Measurements from ENCODE around the gene SLC25A29.

Gene SLC25A29

GRCh38 chr14:100282766-100283419, 23.4 kb downstream of the SLC25A29 start:
- H3K4me3 ChIP-seq (ENCODE audit: low read length, poor library complexity, severe bottlenecking) = no peak overlapping the region
- H3K4me2 ChIP-seq (ENCODE audit: low read depth, low read length, poor library complexity, severe bottlenecking) = no peak overlapping the region
- no peak overlapping the region for H3K9ac ChIP-seq (ENCODE audit: low read depth, low read length, poor library complexity, severe bottlenecking)
- peaks cover 52% of the 10 kb centered on the region for H4K20me1 ChIP-seq (ENCODE audit: insufficient read depth, low read length, poor library complexity, severe bottlenecking)
- H3K27me3 ChIP-seq (ENCODE audit: insufficient read depth, low read length, poor library complexity, severe bottlenecking) = no peaks in the 10 kb centered on the region
- H3K9me2 ChIP-seq (replicated peaks; ENCODE audit: low read depth, low read length) = no peaks in the 10 kb centered on the region
- no peak for TF ChIP-seq EZH2phosphoT487 (IDR thresholded peaks at IDR 0.05; ENCODE audit: borderline replicate concordance)
- TF ChIP-seq, protein P1, sequence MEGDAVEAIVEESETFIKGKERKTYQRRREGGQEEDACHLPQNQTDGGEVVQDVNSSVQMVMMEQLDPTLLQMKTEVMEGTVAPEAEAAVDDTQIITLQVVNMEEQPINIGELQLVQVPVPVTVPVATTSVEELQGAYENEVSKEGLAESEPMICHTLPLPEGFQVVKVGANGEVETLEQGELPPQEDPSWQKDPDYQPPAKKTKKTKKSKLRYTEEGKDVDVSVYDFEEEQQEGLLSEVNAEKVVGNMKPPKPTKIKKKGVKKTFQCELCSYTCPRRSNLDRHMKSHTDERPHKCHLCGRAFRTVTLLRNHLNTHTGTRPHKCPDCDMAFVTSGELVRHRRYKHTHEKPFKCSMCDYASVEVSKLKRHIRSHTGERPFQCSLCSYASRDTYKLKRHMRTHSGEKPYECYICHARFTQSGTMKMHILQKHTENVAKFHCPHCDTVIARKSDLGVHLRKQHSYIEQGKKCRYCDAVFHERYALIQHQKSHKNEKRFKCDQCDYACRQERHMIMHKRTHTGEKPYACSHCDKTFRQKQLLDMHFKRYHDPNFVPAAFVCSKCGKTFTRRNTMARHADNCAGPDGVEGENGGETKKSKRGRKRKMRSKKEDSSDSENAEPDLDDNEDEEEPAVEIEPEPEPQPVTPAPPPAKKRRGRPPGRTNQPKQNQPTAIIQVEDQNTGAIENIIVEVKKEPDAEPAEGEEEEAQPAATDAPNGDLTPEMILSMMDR (conservative IDR thresholded peaks at IDR 0.05; ENCODE audit: low read length) = no peak
- no peaks in the 10 kb centered on the region for H3K9me3 ChIP-seq (ENCODE audit: insufficient read depth, low read depth, low read length)
- H2AFZ ChIP-seq (ENCODE audit: low read length) = no peak overlapping the region
- H3K79me2 ChIP-seq (ENCODE audit: insufficient read depth, low read length) = peaks cover 50% of the 10 kb centered on the region
- peaks cover 13% of the 10 kb centered on the region for H3K4me1 ChIP-seq (ENCODE audit: insufficient read depth, low read length, poor library complexity, severe bottlenecking)
- 0 out of 2 replicates have a peak, but pooled peaks cover under 1% of the 10 kb centered on the region for H3F3A ChIP-seq (ENCODE audit: low read depth)
- H3K36me3 ChIP-seq (ENCODE audit: insufficient read depth, low read length) = peaks cover 47% of the 10 kb centered on the region

DNA sequence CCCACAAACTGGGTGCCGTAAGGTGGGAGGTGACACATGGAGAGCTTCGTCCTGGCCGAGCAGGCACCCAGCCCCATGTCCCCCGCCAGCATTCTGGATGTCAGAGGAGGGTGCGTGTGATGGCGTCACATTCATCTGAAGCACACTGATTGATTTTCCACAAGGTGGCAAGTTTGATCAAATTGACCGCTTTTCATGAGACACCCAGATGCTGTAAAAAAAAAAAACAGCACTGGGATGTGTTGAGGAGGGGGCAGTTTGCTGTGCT, 24.2 kb downstream of the SLC25A29 start:
- H4K20me1 ChIP-seq (ENCODE audit: insufficient read depth, low read length, poor library complexity, severe bottlenecking) = peaks cover 60% of the 10 kb centered on the region
- peaks cover 3% of the 10 kb centered on the region; the same call in 1 of the 2 replicates for H3F3A ChIP-seq (ENCODE audit: low read depth)
- no peaks in the 10 kb centered on the region for H3K9me3 ChIP-seq (ENCODE audit: insufficient read depth, low read depth, low read length)
- H2AFZ ChIP-seq (ENCODE audit: low read length) = no peak overlapping the region
- H3K4me3 ChIP-seq (ENCODE audit: low read length, poor library complexity, severe bottlenecking) = no peak overlapping the region
- H3K9ac ChIP-seq (ENCODE audit: low read depth, low read length, poor library complexity, severe bottlenecking) = no peak overlapping the region
- no peak for TF ChIP-seq EZH2phosphoT487 (IDR thresholded peaks at IDR 0.05; ENCODE audit: borderline replicate concordance)
- TF ChIP-seq, protein P1 (conservative IDR thresholded peaks at IDR 0.05; ENCODE audit: low read length) = no peak
- no peaks in the 10 kb centered on the region for H3K27me3 ChIP-seq (ENCODE audit: insufficient read depth, low read length, poor library complexity, severe bottlenecking)
- H3K4me2 ChIP-seq (ENCODE audit: low read depth, low read length, poor library complexity, severe bottlenecking) = no peak overlapping the region
- H3K4me1 ChIP-seq (ENCODE audit: insufficient read depth, low read length, poor library complexity, severe bottlenecking) = peaks cover 13% of the 10 kb centered on the region
- no peaks in the 10 kb centered on the region for H3K9me2 ChIP-seq (replicated peaks; ENCODE audit: low read depth, low read length)
- H3K79me2 ChIP-seq (ENCODE audit: insufficient read depth, low read length) = peaks cover 58% of the 10 kb centered on the region
- H3K36me3 ChIP-seq (ENCODE audit: insufficient read depth, low read length) = peaks cover 55% of the 10 kb centered on the region

DNA sequence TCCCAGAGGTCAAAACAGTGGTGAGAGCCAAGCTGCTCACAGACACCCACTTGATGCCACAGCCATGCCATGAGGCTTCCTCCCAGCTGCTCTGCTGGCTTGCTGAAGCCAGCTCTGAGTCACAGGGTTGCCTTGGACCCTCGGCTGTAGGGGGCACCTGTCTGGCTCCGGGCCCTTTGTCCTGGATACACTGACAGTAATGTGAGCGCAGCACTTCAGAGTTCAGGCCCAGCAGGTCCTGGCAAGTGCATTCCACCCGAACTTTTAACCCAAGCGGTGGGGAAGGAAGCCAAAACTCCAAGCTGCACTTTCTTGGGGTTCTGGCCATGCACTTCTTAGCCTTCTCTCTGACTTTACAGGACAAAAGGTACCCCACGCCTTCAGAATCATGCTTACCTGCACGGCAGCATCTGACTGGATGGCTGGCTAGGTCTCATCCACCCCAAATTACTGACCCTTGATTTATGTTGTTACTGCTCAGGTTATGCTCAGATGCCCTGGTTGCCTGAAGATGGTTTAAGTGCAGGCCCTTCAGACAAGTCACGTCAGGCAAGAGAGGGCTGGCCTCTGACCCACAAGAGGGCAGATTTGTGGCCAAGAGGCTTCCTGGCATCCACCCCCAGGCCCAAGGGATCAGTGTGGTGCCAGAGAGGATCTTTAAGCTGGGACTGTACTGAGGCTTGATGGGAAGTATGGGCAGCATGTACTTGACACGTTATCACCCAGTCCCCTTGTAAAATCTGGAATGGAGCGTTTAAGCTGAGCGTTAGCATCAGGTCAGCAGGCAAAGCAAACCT, 24.8 kb downstream of the SLC25A29 start:
- Histone ChIP-seq H3F3A (ENCODE audit: low read depth) (peaks cover 3% of the 10 kb centered on the region; the same call in 1 of the 2 replicates), H4K20me1 (ENCODE audit: insufficient read depth, low read length, poor library complexity, severe bottlenecking) (peaks cover 66% of the 10 kb centered on the region), H3K27me3 (ENCODE audit: insufficient read depth, low read length, poor library complexity, severe bottlenecking) (no peaks in the 10 kb centered on the region), H2AFZ (ENCODE audit: low read length) (no peak overlapping the region), H3K79me2 (ENCODE audit: insufficient read depth, low read length) (peaks cover 64% of the 10 kb centered on the region), H3K4me2 (ENCODE audit: low read depth, low read length, poor library complexity, severe bottlenecking) (no peak overlapping the region), H3K36me3 (ENCODE audit: insufficient read depth, low read length) (peaks cover 60% of the 10 kb centered on the region), H3K4me1 (ENCODE audit: insufficient read depth, low read length, poor library complexity, severe bottlenecking) (peaks cover 13% of the 10 kb centered on the region), H3K9me2 (replicated peaks; ENCODE audit: low read depth, low read length) (no peaks in the 10 kb centered on the region), H3K4me3 (ENCODE audit: low read length, poor library complexity, severe bottlenecking) (no peak overlapping the region), H3K9me3 (ENCODE audit: insufficient read depth, low read depth, low read length) (no peaks in the 10 kb centered on the region), H3K9ac (ENCODE audit: low read depth, low read length, poor library complexity, severe bottlenecking) (no peak overlapping the region)
- TF ChIP-seq, protein P1 (conservative IDR thresholded peaks at IDR 0.05; ENCODE audit: low read length) = no peak
- no peak for TF ChIP-seq EZH2phosphoT487 (IDR thresholded peaks at IDR 0.05; ENCODE audit: borderline replicate concordance)

Measured in Loucy (cell line).